T-helper 1 cell treated with Interleukin-12 subunit alpha and Interleukin-12 subunit beta and Interleukin-4 antibody, amounts not matched to agents 30 ng/mL and 1 ng/mL, for 36 hours (primary cell): ENCODE data around the gene SMYD3. TPM values are rescaled to one million over a fixed set of nuclear protein-coding genes. Genes with fewer than 3 reads are reported as not detected.
"Not testable (repeated sequence)": the region's sequence is repeated elsewhere in the genome, so short reads cannot be mapped to it uniquely, and the experiment has no call there.

Experiments
- intact Hi-C: fragments of 100-400 bp; cut with micrococcal nuclease; formaldehyde crosslinking; loops from one replicate; pipeline ENCODE4 v1.15.1; 2024
- total RNA-seq: library from RNA; stranded (reverse); gene quantifications from 2 replicates; pipeline ENCODE4 v1.2.3, GENCODE V29; 2022

SMYD3 gene
- total RNA-seq, 1 donor from 2014 or later: 24.1 TPM

GRCh38 chr1:246040200-246040890 is 466.7 kb downstream of the SMYD3 start:
- intact Hi-C loops: no loop called here

- intact Hi-C loops: no loop called here
Observed at GRCh38 chr1:246039584-246039983, 467.5 kb downstream of the SMYD3 start.

DNA sequence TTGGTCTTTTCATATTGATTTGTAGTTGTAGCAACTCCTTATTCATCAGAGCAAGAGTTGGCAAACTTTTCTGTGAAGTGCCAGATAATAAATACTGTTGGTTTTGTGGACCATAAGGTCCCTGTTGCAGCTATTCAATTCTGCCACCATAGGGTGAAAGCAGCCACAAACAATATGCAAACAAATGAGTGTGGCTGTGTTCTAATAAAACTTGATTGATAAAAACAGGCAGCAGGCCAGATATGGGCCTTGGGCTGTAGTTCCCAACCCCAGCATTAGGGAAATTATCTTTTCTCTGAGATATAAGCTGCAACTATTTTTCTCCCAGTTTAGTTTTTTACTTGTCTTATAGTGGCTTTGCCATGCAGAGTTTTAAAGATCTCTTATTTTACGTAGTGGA is 469.2 kb downstream of the SMYD3 start:
- intact Hi-C loops: no loop called here

DNA sequence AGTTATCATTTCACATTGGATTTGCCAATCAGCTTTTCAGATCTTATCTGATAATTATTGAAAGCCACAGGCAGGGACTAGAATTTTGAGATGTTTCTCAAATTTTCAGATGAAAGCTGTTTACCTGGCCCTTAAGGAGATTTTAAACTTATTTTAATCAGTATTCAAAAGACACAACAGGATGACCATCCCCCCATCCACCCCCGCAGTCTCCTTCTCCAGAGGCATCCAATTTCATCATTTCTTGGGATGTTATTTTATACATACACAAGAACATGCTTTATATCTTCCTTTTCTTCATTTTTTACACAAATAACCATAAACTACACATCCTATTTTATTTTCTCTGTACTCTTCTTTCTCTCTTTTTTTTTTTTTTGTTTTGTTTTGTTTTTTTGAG is 470.9 kb downstream of the SMYD3 start:
- intact Hi-C loops: no loop called here

GRCh38 chr1:246035060-246035541 is 472.0 kb downstream of the SMYD3 start:
- intact Hi-C loops: no loop called here

- intact Hi-C loops: no loop called here
Observed at GRCh38 chr1:246034630-246035029, 472.4 kb downstream of the SMYD3 start.

DNA sequence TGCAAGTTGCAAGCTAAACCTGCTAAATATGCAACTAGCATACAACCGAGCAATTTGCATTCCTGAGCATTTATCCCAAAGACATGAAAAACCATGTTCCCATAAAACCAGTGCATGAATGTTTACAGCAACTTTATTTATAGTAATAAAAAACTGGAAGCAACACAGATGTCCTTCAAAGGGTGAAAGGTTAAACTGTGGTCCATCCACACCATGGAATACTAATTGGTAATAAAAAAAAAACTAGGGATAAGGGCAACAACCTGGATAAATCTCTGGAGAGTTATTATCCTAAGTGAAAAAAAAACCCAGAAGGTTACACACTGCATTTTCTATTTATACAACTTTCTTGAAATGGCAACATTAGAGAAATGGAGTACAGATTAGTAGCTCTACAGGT is 474.1 kb downstream of the SMYD3 start:
- intact Hi-C loops: no loop called here

GRCh38 chr1:246032031-246032551 is 475.0 kb downstream of the SMYD3 start:
- intact Hi-C loops: no loop called here

DNA sequence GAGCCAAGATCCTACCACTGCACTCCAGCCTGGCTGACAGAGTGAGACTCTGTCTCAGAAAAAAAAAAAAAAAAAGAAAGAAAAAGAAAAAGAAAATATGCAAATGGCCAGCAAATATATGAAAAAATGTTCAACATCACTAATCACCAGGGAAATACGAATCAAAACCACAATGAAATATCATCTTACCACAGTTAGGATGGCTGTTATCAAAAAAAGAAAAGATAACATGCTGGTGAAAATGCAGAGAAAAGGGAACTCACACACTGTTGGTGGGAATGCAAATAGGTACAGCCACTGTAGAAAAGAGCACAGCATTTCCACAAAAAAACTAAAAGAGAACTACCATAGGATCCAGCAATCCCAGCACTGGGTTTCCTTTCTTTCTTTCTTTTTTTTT is 477.5 kb downstream of the SMYD3 start:
- intact Hi-C loops: no loop called here

GRCh38 chr1:246024118-246024517 is 483.0 kb downstream of the SMYD3 start:
- intact Hi-C loops: not testable (repeated sequence)

DNA sequence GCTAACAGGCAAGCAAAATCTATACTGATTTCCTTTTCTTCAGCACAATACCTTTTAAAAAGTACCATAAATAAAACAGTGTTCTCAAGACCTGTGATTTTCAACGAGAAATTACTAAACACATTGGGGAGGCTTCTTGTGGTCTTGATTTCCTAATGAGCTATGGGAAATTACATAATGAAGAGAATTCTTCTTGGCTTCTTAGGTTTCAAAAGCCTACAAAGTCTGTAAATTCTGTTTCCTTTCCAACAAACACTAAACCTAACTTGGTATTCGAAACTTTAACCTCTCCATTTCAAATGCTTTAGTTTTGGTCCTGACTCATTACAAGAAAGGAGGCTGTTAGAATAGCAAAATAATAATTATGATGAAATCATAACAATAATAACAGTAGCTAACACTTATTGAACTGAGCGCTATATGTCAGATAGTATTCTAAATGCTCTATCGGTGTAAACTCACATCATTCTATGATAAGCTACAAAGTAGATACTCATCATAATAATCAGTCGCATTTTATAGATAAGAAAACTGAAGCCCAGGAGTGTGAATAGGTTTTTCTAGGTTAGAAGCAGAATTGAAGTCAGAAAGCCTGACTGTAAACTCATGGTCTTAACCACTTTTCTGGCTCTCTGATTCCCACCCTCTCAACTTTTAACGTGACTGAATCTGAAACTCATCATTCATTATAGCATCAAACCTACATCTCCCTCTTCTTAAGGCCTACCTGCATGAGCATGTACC is 486.7 kb downstream of the SMYD3 start:
- intact Hi-C loops: no loop called here

- intact Hi-C loops: no loop called here
Observed at GRCh38 chr1:246018146-246018545, 488.9 kb downstream of the SMYD3 start.

DNA sequence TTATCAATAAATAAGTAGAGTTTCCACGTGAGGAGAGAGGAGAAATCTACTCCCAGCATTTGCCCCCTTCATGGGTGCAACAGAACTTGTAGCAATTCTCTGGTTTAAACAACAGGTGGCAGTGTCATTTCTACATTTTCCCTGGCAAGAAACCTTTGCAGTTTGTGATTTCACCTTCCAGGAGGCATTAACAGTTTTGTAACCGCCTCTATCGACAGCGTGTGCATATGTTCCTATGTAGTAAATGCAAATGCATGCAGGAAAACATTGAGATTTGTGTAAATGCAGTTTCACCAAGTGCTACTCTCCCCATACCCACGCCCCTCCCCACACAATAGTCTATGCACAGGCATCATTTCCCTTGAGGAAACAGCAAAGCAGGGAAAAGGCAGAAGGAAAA is 494.7 kb downstream of the SMYD3 start:
- intact Hi-C loops: loop anchor here (1.0 to 2.0 kb wide), 5 partner anchors 105 to 742 kb away; no protein-coding TSS in a partner anchor

DNA sequence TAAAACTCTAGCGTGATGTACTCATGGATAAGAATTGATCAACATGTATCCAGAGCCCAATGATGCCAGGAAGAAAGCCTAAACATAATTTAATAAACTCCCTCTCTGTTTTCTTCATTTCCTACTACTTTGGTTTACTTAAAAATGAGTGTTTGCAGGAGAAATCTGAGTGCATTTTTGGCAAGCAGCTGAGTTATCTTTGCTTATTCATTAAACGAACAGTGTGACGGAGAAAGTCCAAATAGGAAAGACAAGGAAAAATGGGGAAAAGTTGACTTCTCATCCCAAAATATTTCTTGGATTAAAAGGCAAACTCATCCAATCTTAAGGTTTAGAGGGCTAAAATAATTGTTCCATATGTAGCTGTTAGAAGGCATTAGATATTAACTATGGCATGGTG is 496.7 kb downstream of the SMYD3 start:
- intact Hi-C loops: no loop called here

GRCh38 chr1:246008363-246008831 is 498.7 kb downstream of the SMYD3 start:
- intact Hi-C loops: no loop called here

GRCh38 chr1:246005067-246005466 is 502.0 kb downstream of the SMYD3 start:
- intact Hi-C loops: no loop called here

DNA sequence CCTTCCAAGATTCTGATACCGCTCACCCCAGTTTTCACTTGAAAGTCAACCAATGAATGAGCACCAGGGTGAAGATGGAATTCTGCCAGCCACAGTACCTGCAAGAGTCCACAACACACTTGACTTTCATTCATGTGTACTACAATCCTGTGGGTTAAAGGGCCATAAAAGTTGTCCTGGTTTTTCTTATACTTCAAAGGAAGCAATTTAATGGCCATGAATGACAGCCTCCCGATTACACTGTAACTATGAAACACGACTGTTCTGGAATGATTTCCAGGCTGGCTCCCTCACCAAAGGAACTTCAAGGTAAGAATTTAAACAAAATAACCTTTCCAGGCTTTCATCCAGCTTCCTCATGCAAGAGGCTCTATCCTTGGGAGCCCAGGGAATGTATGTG is 502.8 kb downstream of the SMYD3 start:
- intact Hi-C loops: no loop called here

DNA sequence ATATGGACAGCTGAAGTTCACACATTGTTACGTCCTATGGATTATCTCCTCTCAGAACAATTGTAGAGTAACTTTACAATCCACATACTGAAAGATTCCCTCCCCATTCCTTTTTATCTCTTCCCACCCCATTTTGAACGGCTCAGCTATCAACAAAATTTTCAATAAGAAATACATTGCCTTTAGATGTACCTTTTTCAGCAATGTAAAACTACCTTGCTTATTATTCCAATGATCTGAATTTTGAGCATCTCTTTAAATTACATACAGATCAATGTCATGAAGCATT is 503.7 kb downstream of the SMYD3 start:
- intact Hi-C loops: loop anchor here (1.0 to 2.0 kb wide), 6 partner anchors 50 to 924 kb away; no protein-coding TSS in a partner anchor

DNA sequence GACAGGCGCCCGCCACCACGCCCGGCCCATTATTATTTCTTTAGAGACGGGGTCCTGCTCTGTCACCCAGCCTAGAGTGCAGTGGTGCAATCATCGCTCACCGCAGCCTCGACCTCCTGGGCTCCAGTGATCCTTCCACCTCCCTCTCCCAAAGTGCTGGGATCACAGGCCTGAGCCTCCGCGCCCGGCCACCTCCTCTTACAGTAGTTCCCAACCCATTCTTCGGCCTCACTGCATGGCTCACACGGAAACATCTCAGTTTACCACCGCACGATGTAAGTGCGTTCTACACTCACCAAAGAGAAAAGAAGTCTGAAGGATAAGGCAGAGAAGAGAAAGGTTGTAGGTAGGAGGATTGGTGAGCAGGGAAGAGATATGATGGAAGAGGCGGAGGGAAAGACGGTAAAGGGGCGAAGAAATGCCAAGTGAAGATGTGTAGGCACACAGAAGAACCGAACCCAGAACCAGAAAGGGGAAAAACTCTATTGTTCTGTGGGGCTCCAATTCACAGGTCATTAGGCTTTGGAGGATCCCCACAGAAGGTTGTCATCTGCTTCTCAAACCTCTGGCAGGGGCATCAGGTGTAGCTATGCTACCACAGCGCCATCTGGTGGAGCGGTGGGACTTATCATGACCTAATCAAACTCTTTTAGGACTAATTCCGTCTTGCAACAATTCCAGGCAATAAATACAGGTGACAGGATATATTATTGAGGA is 504.2 kb downstream of the SMYD3 start:
- intact Hi-C loops: loop anchor here (1.0 to 2.0 kb wide), 6 partner anchors 50 to 924 kb away; no protein-coding TSS in a partner anchor

GRCh38 chr1:246001837-246002230 is 505.2 kb downstream of the SMYD3 start:
- intact Hi-C loops: loop anchor here (2.0 kb wide), 1 partner anchor 449 kb away; no protein-coding TSS in a partner anchor

- intact Hi-C loops: no loop called here
Observed at GRCh38 chr1:246001142-246001836, 505.8 kb downstream of the SMYD3 start.
